ENCODE data around the gene AOPEP.
"Not testable (repeated sequence)": the region's sequence is repeated elsewhere in the genome, so short reads cannot be mapped to it uniquely, and the experiment has no call there.

AOPEP gene

GRCh38 chr9:94843134-94843533 is 116.6 kb downstream of the AOPEP start:
- no peak overlapping the region for H3K9ac ChIP-seq (ENCODE audit: low read length)
- no peaks in the 10 kb centered on the region for H3K36me3 ChIP-seq (ENCODE audit: low read length)
- H3F3A ChIP-seq (ENCODE audit: insufficient read depth) = no peaks in the 10 kb centered on the region
- H4K20me1 ChIP-seq (ENCODE audit: low read depth, low read length) = no peaks in the 10 kb centered on the region
- TF ChIP-seq CTCF (IDR thresholded peaks at IDR 0.05; ENCODE audit: insufficient read depth, low read length, poor library complexity, severe bottlenecking) = no peak
- TF ChIP-seq EZH2phosphoT487 (conservative IDR thresholded peaks at IDR 0.05; ENCODE audit: low read length) = no peak
- no peak overlapping the region for H2AFZ ChIP-seq (ENCODE audit: low read depth, low read length, severe bottlenecking)
- H3K4me2 ChIP-seq (ENCODE audit: low read depth, low read length, poor library complexity, severe bottlenecking) = no peak overlapping the region
- H3K9me3 ChIP-seq (ENCODE audit: insufficient read depth, low read length) = no peaks in the 10 kb centered on the region
- no peak overlapping the region for H3K27ac ChIP-seq (ENCODE audit: low read depth, low read length)
- no peak overlapping the region for H3K4me3 ChIP-seq (ENCODE audit: insufficient read depth, low read length, poor library complexity, severe bottlenecking)
- no peaks in the 10 kb centered on the region for H3K9me2 ChIP-seq (replicated peaks; ENCODE audit: insufficient read depth, low read length)
- no peaks in the 10 kb centered on the region for H3K79me2 ChIP-seq (ENCODE audit: insufficient read depth, low read length)
- H3K27me3 ChIP-seq (ENCODE audit: low read length) = no peaks in the 10 kb centered on the region

- Histone ChIP-seq H3K9me2 (replicated peaks; ENCODE audit: insufficient read depth, low read length) (no peaks in the 10 kb centered on the region), H4K20me1 (ENCODE audit: low read depth, low read length) (no peaks in the 10 kb centered on the region), H3K27ac (ENCODE audit: low read depth, low read length) (no peak overlapping the region), H3F3A (ENCODE audit: insufficient read depth) (no peaks in the 10 kb centered on the region), H3K9ac (ENCODE audit: low read length) (no peak overlapping the region), H3K27me3 (ENCODE audit: low read length) (no peaks in the 10 kb centered on the region), H3K4me3 (ENCODE audit: insufficient read depth, low read length, poor library complexity, severe bottlenecking) (no peak overlapping the region), H3K9me3 (ENCODE audit: insufficient read depth, low read length) (no peaks in the 10 kb centered on the region), H3K36me3 (ENCODE audit: low read length) (no peaks in the 10 kb centered on the region), H3K79me2 (ENCODE audit: insufficient read depth, low read length) (no peaks in the 10 kb centered on the region), H3K4me2 (ENCODE audit: low read depth, low read length, poor library complexity, severe bottlenecking) (no peak overlapping the region), H2AFZ (ENCODE audit: low read depth, low read length, severe bottlenecking) (no peak overlapping the region)
- TF ChIP-seq EZH2phosphoT487 (conservative IDR thresholded peaks at IDR 0.05; ENCODE audit: low read length) (no peak), CTCF (IDR thresholded peaks at IDR 0.05; ENCODE audit: insufficient read depth, low read length, poor library complexity, severe bottlenecking) (no peak)
Measured at GRCh38 chr9:94846739-94847138, 120.2 kb downstream of the AOPEP start.

GRCh38 chr9:94847486-94847885 is 121.0 kb downstream of the AOPEP start:
- Histone ChIP-seq H2AFZ (ENCODE audit: low read depth, low read length, severe bottlenecking) (no peak overlapping the region), H3K4me2 (ENCODE audit: low read depth, low read length, poor library complexity, severe bottlenecking) (no peak overlapping the region)

GRCh38 chr9:94848791-94849190 is 122.3 kb downstream of the AOPEP start:
- not testable (repeated sequence) for H3K4me2 ChIP-seq (ENCODE audit: low read depth, low read length, poor library complexity, severe bottlenecking); H3K36me3 ChIP-seq (ENCODE audit: low read length); H4K20me1 ChIP-seq (ENCODE audit: low read depth, low read length); H3K27me3 ChIP-seq (ENCODE audit: low read length); H2AFZ ChIP-seq (ENCODE audit: low read depth, low read length, severe bottlenecking); H3K4me3 ChIP-seq (ENCODE audit: insufficient read depth, low read length, poor library complexity, severe bottlenecking); H3K27ac ChIP-seq (ENCODE audit: low read depth, low read length); H3F3A ChIP-seq (ENCODE audit: insufficient read depth); H3K9me3 ChIP-seq (ENCODE audit: insufficient read depth, low read length); H3K79me2 ChIP-seq (ENCODE audit: insufficient read depth, low read length); H3K9ac ChIP-seq (ENCODE audit: low read length); H3K9me2 ChIP-seq (replicated peaks; ENCODE audit: insufficient read depth, low read length)

More at GRCh38 chr9:94847486-94847885, 121.0 kb downstream of the AOPEP start:
- Histone ChIP-seq H3K9me3 (ENCODE audit: insufficient read depth, low read length) (no peaks in the 10 kb centered on the region), H3K27ac (ENCODE audit: low read depth, low read length) (no peak overlapping the region), H3K9ac (ENCODE audit: low read length) (no peak overlapping the region), H4K20me1 (ENCODE audit: low read depth, low read length) (no peaks in the 10 kb centered on the region), H3K36me3 (ENCODE audit: low read length) (no peaks in the 10 kb centered on the region), H3K27me3 (ENCODE audit: low read length) (no peaks in the 10 kb centered on the region), H3F3A (ENCODE audit: insufficient read depth) (no peaks in the 10 kb centered on the region), H3K79me2 (ENCODE audit: insufficient read depth, low read length) (no peaks in the 10 kb centered on the region), H3K4me3 (ENCODE audit: insufficient read depth, low read length, poor library complexity, severe bottlenecking) (no peak overlapping the region), H3K9me2 (replicated peaks; ENCODE audit: insufficient read depth, low read length) (no peaks in the 10 kb centered on the region)
- TF ChIP-seq CTCF (IDR thresholded peaks at IDR 0.05; ENCODE audit: insufficient read depth, low read length, poor library complexity, severe bottlenecking) = no peak

All from SU-DHL-6 (cell line).